ENCODE data around the gene NOX1.
"Not testable (repeated sequence)": the region's sequence is repeated elsewhere in the genome, so short reads cannot be mapped to it uniquely, and the experiment has no call there.

DNA sequence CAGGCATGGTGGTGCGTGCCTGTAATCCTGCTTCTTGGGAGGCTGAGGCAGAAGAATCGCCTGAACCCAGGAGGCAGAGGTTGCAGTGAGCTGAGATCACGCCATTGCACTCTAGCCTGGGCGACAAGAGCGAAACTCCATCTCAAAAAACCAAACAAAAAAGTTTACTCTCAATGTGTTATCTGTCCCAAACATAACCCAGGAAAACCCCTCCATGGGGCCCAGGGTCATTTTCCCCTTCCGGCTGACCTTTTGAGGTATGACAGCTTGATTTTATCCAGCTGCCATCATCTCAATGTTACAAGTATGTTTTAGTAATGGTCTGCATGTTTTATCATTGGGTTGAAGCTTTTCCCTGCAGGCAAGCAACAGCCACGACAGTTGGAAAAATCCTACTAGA is 77.8 kb downstream of the NOX1 start:
- not testable (repeated sequence) for TF ChIP-seq CTCF (IDR thresholded peaks at IDR 0.05; ENCODE audit: low read depth, low read length); EZH2phosphoT487 (IDR thresholded peaks at IDR 0.05; ENCODE audit: low read depth)

Measured in OCI-LY3 (cell line).